HG02870 (cell line): ENCODE measurements around the gene UBE2J2.

Experiments
- ATAC-seq: cut with Tn5 transposase; IDR thresholded peaks from one replicate; pipeline ENCODE4 v1.9.1; 2021; ENCODE audit warnings: mild to moderate bottlenecking, moderate library complexity; ENCODE audit not compliant: unreplicated experiment

The UBE2J2 gene

GRCh38 chr1:1229770-1230169, 43.9 kb downstream of the UBE2J2 start:
- no peak for ATAC-seq

GRCh38 chr1:1228596-1229321, 44.9 kb downstream of the UBE2J2 start:
- no peak for ATAC-seq

GRCh38 chr1:1228187-1228586, 45.5 kb downstream of the UBE2J2 start:
- no peak for ATAC-seq

- ATAC-seq = no peak
Observed at GRCh38 chr1:1227386-1227785, 46.3 kb downstream of the UBE2J2 start.

GRCh38 chr1:1226566-1227362, 46.9 kb downstream of the UBE2J2 start:
- no peak for ATAC-seq

GRCh38 chr1:1225913-1226312, 47.7 kb downstream of the UBE2J2 start:
- no peak for ATAC-seq

GRCh38 chr1:1225238-1225845, 48.3 kb downstream of the UBE2J2 start:
- ATAC-seq = no peak

GRCh38 chr1:1223891-1224290, 49.8 kb downstream of the UBE2J2 start:
- ATAC-seq = no peak

- no peak for ATAC-seq
Observed at GRCh38 chr1:1223321-1223720, 50.3 kb downstream of the UBE2J2 start.

- ATAC-seq = no peak
Observed at GRCh38 chr1:1222575-1223225, 51.0 kb downstream of the UBE2J2 start.

GRCh38 chr1:1221887-1222574, 51.6 kb downstream of the UBE2J2 start:
- ATAC-seq = no peak

- ATAC-seq = no peak
Observed at GRCh38 chr1:1220197-1220596, 53.5 kb downstream of the UBE2J2 start.

GRCh38 chr1:1219341-1219740, 54.3 kb downstream of the UBE2J2 start:
- no peak for ATAC-seq

GRCh38 chr1:1218524-1219200, 55.0 kb downstream of the UBE2J2 start:
- ATAC-seq = no peak

- no peak for ATAC-seq
Observed at GRCh38 chr1:1217621-1218523, 55.8 kb downstream of the UBE2J2 start.

- no peak for ATAC-seq
Observed at GRCh38 chr1:1216770-1217620, 56.7 kb downstream of the UBE2J2 start.

- no peak for ATAC-seq
Observed at GRCh38 chr1:1215881-1216605, 57.6 kb downstream of the UBE2J2 start.
